Neural progenitor cell (in vitro differentiated cells): ENCODE results near the gene SMYD5. TPM values are rescaled to one million over a fixed set of nuclear protein-coding genes. Genes with fewer than 3 reads are reported as not detected.
"Not testable (repeated sequence)": the region's sequence is repeated elsewhere in the genome, so short reads cannot be mapped to it uniquely, and the experiment has no call there.

Experiments
- DNase-seq: peaks from one replicate; pipeline ENCODE4 v3.0.0-alpha.2; 2016; ENCODE audit warnings: low spot score
- H2AFZ ChIP-seq: fragments of 200-600 bp; sonication (generic); replicated peaks from 2 replicates; pipeline ENCODE4 v1.6.1; 2016; ENCODE audit warnings: antibody characterized with exemption
- H3F3A ChIP-seq: fragments of 200-600 bp; sonication (generic); 2 replicates; pipeline ENCODE4 v1.6.1; 2016; ENCODE audit warnings: antibody characterized with exemption, low read depth
- H3K27ac ChIP-seq: fragments of 200-600 bp; sonication (generic); 2 replicates; pipeline ENCODE4 v1.5.1; 2016; ENCODE audit warnings: mild to moderate bottlenecking
- H3K27me3 ChIP-seq: fragments of 200-600 bp; sonication (generic); 2 replicates; pipeline ENCODE4 v1.6.1; 2016; ENCODE audit warnings: mild to moderate bottlenecking, moderate library complexity
- H3K36me3 ChIP-seq: fragments of 200-600 bp; sonication (generic); 2 replicates; pipeline ENCODE4 v1.5.1; 2016
- H3K4me1 ChIP-seq: fragments of 200-600 bp; sonication (generic); 2 replicates; pipeline ENCODE4 v1.6.1; 2016; ENCODE audit warnings: mixed run types
- H3K4me2 ChIP-seq: fragments of 200-600 bp; sonication (generic); 2 replicates; pipeline ENCODE4 v1.6.1; 2016
- H3K4me3 ChIP-seq: fragments of 200-600 bp; sonication (generic); 2 replicates; pipeline ENCODE4 v1.5.1; 2016
- H3K79me2 ChIP-seq: fragments of 200-600 bp; sonication (generic); 2 replicates; pipeline ENCODE4 v1.6.1; 2016; ENCODE audit warnings: low read depth
- H3K9ac ChIP-seq: fragments of 200-600 bp; sonication (generic); 2 replicates; pipeline ENCODE4 v1.6.1; 2016
- H3K9me3 ChIP-seq: fragments of 200-600 bp; sonication (generic); 2 replicates; pipeline ENCODE4 v1.5.1; 2016; ENCODE audit warnings: low read depth
- H4K20me1 ChIP-seq: fragments of 200-600 bp; sonication (generic); 2 replicates; pipeline ENCODE4 v1.6.1; 2016; ENCODE audit warnings: low read depth
- H3K27ac Mint-ChIP-seq: 3 replicates; pipeline ENCODE4 v1.8.0; 2021; ENCODE audit warnings: mixed read lengths
- H3K27me3 Mint-ChIP-seq: 2 replicates; pipeline ENCODE4 v1.8.0; 2022; ENCODE audit warnings: low read depth, mild to moderate bottlenecking, inconsistent platforms, moderate library complexity, mixed read lengths; ENCODE audit not compliant: insufficient read depth
- H3K36me3 Mint-ChIP-seq: 3 replicates; pipeline ENCODE4 v1.8.0; 2021; ENCODE audit warnings: mixed read lengths
- H3K4me1 Mint-ChIP-seq: 3 replicates; pipeline ENCODE4 v1.8.0; 2021; ENCODE audit warnings: mixed read lengths
- H3K4me3 Mint-ChIP-seq: 3 replicates; pipeline ENCODE4 v1.8.0; 2021; ENCODE audit warnings: mild to moderate bottlenecking, moderate library complexity, mixed read lengths
- H3K9me3 Mint-ChIP-seq: 3 replicates; pipeline ENCODE4 v1.8.0; 2020; ENCODE audit warnings: mixed read lengths
- EZH2 ChIP-seq: fragments of 200-600 bp; sonication (generic); IDR thresholded peaks from 2 replicates; pipeline ENCODE4 v1.6.1; 2017; ENCODE audit warnings: antibody characterized with exemption, mild to moderate bottlenecking, moderate library complexity
- EZH2phosphoT487 ChIP-seq: fragments of 200-600 bp; sonication (generic); IDR thresholded peaks from 2 replicates; pipeline ENCODE4 v1.6.1; 2017; ENCODE audit warnings: antibody characterized with exemption
- total RNA-seq: library from RNA; depleted of rRNA; stranded (reverse); fragments of >200 nt; gene quantifications from 2 replicates; pipeline ENCODE4 v1.2.3, GENCODE V29; 2015; ENCODE audit warnings: low replicate concordance
- TF ChIP-seq, protein P1 (sequence below): fragments of 200-600 bp; sonication (generic); IDR thresholded peaks from 2 replicates; pipeline ENCODE4 v1.5.1; 2017; ENCODE audit warnings: antibody characterized with exemption, mild to moderate bottlenecking

The SMYD5 gene
- total RNA-seq, result 21.0 and 31.4 TPM in 2 replicates

GRCh38 chr2:73214120-73215035 lies at the start of gene SMYD5:
Gene SMYD5, plus strand, starts transcription at chr2:73214245. Its CDS starts 22 bp downstream, at chr2:73214267.
- peak within 1 kb of the TSS; percentile 80 for H2AFZ ChIP-seq
- H3K79me2 ChIP-seq, result peaks cover 47% of the 10 kb centered on the region
- no peaks in the 10 kb centered on the region for H3K9me3 Mint-ChIP-seq
- H3K4me1 ChIP-seq, result peaks cover 5% of the 10 kb centered on the region
- no peaks in the 10 kb centered on the region for H3K36me3 ChIP-seq
- peak within 1 kb of the TSS; percentile 82 for H3K4me2 ChIP-seq
- no peaks in the 10 kb centered on the region for H4K20me1 ChIP-seq
- peak within 1 kb of the TSS; percentile 68 for H3K4me3 ChIP-seq
- H3K36me3 Mint-ChIP-seq, result no peaks in the 10 kb centered on the region
- H3F3A ChIP-seq, result peaks cover 7% of the 10 kb centered on the region
- peak within 1 kb of the TSS; percentile 29 for H3K27ac ChIP-seq
- peak within 1 kb of the TSS; percentile 47 for H3K9ac ChIP-seq
- peaks cover 3% of the 10 kb centered on the region for H3K27me3 Mint-ChIP-seq
- H3K4me3 Mint-ChIP-seq, result peak within 1 kb of the TSS; percentile 95
- peak; percentile 91 for DNase-seq
- H3K27me3 ChIP-seq, result no peaks in the 10 kb centered on the region
- H3K9me3 ChIP-seq, result no peaks in the 10 kb centered on the region
- H3K27ac Mint-ChIP-seq, result peak within 1 kb of the TSS; percentile 93
- H3K4me1 Mint-ChIP-seq, result peaks cover 27% of the 10 kb centered on the region
- TF ChIP-seq EZH2phosphoT487, result no peak
- TF ChIP-seq, protein P1, sequence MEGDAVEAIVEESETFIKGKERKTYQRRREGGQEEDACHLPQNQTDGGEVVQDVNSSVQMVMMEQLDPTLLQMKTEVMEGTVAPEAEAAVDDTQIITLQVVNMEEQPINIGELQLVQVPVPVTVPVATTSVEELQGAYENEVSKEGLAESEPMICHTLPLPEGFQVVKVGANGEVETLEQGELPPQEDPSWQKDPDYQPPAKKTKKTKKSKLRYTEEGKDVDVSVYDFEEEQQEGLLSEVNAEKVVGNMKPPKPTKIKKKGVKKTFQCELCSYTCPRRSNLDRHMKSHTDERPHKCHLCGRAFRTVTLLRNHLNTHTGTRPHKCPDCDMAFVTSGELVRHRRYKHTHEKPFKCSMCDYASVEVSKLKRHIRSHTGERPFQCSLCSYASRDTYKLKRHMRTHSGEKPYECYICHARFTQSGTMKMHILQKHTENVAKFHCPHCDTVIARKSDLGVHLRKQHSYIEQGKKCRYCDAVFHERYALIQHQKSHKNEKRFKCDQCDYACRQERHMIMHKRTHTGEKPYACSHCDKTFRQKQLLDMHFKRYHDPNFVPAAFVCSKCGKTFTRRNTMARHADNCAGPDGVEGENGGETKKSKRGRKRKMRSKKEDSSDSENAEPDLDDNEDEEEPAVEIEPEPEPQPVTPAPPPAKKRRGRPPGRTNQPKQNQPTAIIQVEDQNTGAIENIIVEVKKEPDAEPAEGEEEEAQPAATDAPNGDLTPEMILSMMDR, result no peak
- TF ChIP-seq EZH2, result no peak

GRCh38 chr2:73165978-73166377 lies 48.1 kb upstream of the SMYD5 start:
- not testable (repeated sequence) for H3K36me3 Mint-ChIP-seq, H3K36me3 ChIP-seq, H3K9ac ChIP-seq, H3K79me2 ChIP-seq, H3K4me2 ChIP-seq, H3K27me3 ChIP-seq, H3K4me3 Mint-ChIP-seq, H3K4me3 ChIP-seq, H2AFZ ChIP-seq, H3K4me1 ChIP-seq, H3K9me3 ChIP-seq, H4K20me1 ChIP-seq, H3F3A ChIP-seq, H3K4me1 Mint-ChIP-seq, H3K9me3 Mint-ChIP-seq, H3K27ac Mint-ChIP-seq, H3K27ac ChIP-seq, DNase-seq, H3K27me3 Mint-ChIP-seq

GRCh38 chr2:73166813-73167212 lies 47.2 kb upstream of the SMYD5 start:
- H2AFZ ChIP-seq, H3K4me1 ChIP-seq, H3K79me2 ChIP-seq, H3K4me3 Mint-ChIP-seq, H3K9ac ChIP-seq, DNase-seq, H3K36me3 Mint-ChIP-seq, H3K27me3 Mint-ChIP-seq, H3K27ac ChIP-seq, H3K4me2 ChIP-seq, H3F3A ChIP-seq, H3K4me1 Mint-ChIP-seq, H3K36me3 ChIP-seq, H3K9me3 ChIP-seq, H3K27ac Mint-ChIP-seq, H3K9me3 Mint-ChIP-seq, H4K20me1 ChIP-seq, H3K4me3 ChIP-seq, H3K27me3 ChIP-seq: not testable (repeated sequence)

- H3K4me1 Mint-ChIP-seq, H3K27ac ChIP-seq, H3K27me3 Mint-ChIP-seq, H3K4me3 Mint-ChIP-seq, H3K4me1 ChIP-seq, H3K9me3 ChIP-seq, H3K4me3 ChIP-seq, H3F3A ChIP-seq, DNase-seq, H3K9ac ChIP-seq, H3K79me2 ChIP-seq, H4K20me1 ChIP-seq, H2AFZ ChIP-seq, H3K36me3 ChIP-seq, H3K4me2 ChIP-seq, H3K36me3 Mint-ChIP-seq, H3K9me3 Mint-ChIP-seq, H3K27ac Mint-ChIP-seq: not testable (repeated sequence)
- H3K27me3 ChIP-seq, result peaks cover 11% of the 10 kb centered on the region
These were observed 45.7 kb upstream of the SMYD5 start for GRCh38 chr2:73168348-73168747.

- H3K36me3 ChIP-seq, H3K4me3 ChIP-seq, H3F3A ChIP-seq, H4K20me1 ChIP-seq, H3K4me1 Mint-ChIP-seq, H3K9me3 Mint-ChIP-seq, DNase-seq, H3K27ac Mint-ChIP-seq, H3K79me2 ChIP-seq, H2AFZ ChIP-seq, H3K4me3 Mint-ChIP-seq, H3K36me3 Mint-ChIP-seq, H3K9me3 ChIP-seq, H3K4me2 ChIP-seq, H3K9ac ChIP-seq, H3K4me1 ChIP-seq, H3K27ac ChIP-seq: not testable (repeated sequence)
- H3K27me3 Mint-ChIP-seq, result peaks cover 17% of the 10 kb centered on the region
- peaks cover 31% of the 10 kb centered on the region for H3K27me3 ChIP-seq
These were observed 43.7 kb upstream of the SMYD5 start for GRCh38 chr2:73170341-73170740.
